Endothelial cell of umbilical vein (primary cell): ENCODE data around the gene BID. TPM values are rescaled to one million over a fixed set of nuclear protein-coding genes. Genes with fewer than 3 reads are reported as not detected.
"Not testable (repeated sequence)": the region's sequence is repeated elsewhere in the genome, so short reads cannot be mapped to it uniquely, and the experiment has no call there.

Experiments used
- BruUV-seq: library from RNA; stranded (reverse); fragments of 400-500 nt; replicated peaks from 2 replicates; lab custom pipeline; 2021; lab: Mats Ljungman, UMichigan
- CTCF ChIA-PET: fragments of 300-600, 350-600 bp; sonication (Branson Sonifier 250); formaldehyde crosslinking; loops from one replicate; lab custom pipeline; 2021; ENCODE audit warnings: antibody characterized with exemption, inconsistent platforms; lab: Charles Lee
- POLR2A ChIA-PET: fragments of 300-600, 350-600 bp; sonication (Branson Sonifier 250); formaldehyde crosslinking; loops from one replicate; lab custom pipeline; 2021; ENCODE audit warnings: antibody characterized with exemption, inconsistent platforms; lab: Charles Lee
- DNase-seq: peaks from one replicate; pipeline ENCODE4 v3.0.0-alpha.2; 2011; ENCODE audit warnings: low read depth, low spot score
- FAIRE-seq: peaks from 2 replicates; lab custom pipeline; 2011; peaks lifted over from hg19 to GRCh38; lab: Jason Lieb, UNC
- H2AFZ ChIP-seq: 2 replicates; pipeline ENCODE4 v1.6.0; 2012; ENCODE audit warnings: low read depth, low read length, control low read depth, inconsistent platforms
- H3K27ac ChIP-seq: 2 replicates; pipeline ENCODE4 v1.5.1; 2011; ENCODE audit warnings: low read depth, mild to moderate bottlenecking, control low read depth, low read length, moderate library complexity; ENCODE audit not compliant: insufficient read depth
- H3K27me3 ChIP-seq, 2 experiments: 2 replicates each; pipeline versions ENCODE4 v1.6.0 to v1.6.1; 2011; ENCODE audit warnings: low read length in 2 of 2, mixed read lengths in 1 of 2; ENCODE audit not compliant: control insufficient read depth in 2 of 2, insufficient read depth in 2 of 2
- H3K36me3 ChIP-seq, 2 experiments: 2 replicates in 1 of 2; 3 replicates in 1 of 2; pipeline ENCODE4 v1.5.1; 2011; ENCODE audit warnings: low read length in 2 of 2, mild to moderate bottlenecking in 1 of 2, moderate library complexity in 1 of 2; ENCODE audit not compliant: control insufficient read depth in 2 of 2, insufficient read depth in 2 of 2; ENCODE audit errors: extremely low read depth in 1 of 2
- H3K4me1 ChIP-seq: 3 replicates; pipeline ENCODE4 v1.5.1; 2011; ENCODE audit warnings: mild to moderate bottlenecking, low read length; ENCODE audit not compliant: control insufficient read depth, insufficient read depth; ENCODE audit errors: extremely low read depth
- H3K4me2 ChIP-seq: 2 replicates; pipeline ENCODE4 v1.6.1; 2011; ENCODE audit warnings: low read length, control low read depth, mixed read lengths; ENCODE audit not compliant: insufficient read depth
- H3K4me3 ChIP-seq, 3 experiments: fragments of 200-600 bp in 1 of 3; sonication (generic), shearing (Covaris generic) in 1 of 3; replicated peaks in 1 of 3; 2 replicates each; pipeline ENCODE4 v1.5.1; 2011 to 2016; ENCODE audit warnings: control low read depth in 3 of 3, low read length in 3 of 3, mild to moderate bottlenecking in 2 of 3, inconsistent platforms in 1 of 3, low read depth in 1 of 3, moderate library complexity in 1 of 3; ENCODE audit not compliant: insufficient read depth in 1 of 3
- H3K79me2 ChIP-seq: 2 replicates; pipeline ENCODE4 v1.6.0; 2012; ENCODE audit warnings: low read length, inconsistent platforms; ENCODE audit not compliant: control insufficient read depth, insufficient read depth
- H3K9ac ChIP-seq: replicated peaks from 2 replicates; pipeline ENCODE3; 2011; ENCODE audit warnings: low read length, control low read depth; ENCODE audit not compliant: insufficient read depth; ENCODE audit errors: extremely low read depth
- H3K9me1 ChIP-seq: replicated peaks from 3 replicates; pipeline ENCODE4 v1.6.0; 2011; ENCODE audit warnings: mild to moderate bottlenecking, low read length; ENCODE audit not compliant: control insufficient read depth, insufficient read depth; ENCODE audit errors: extremely low read depth
- H3K9me3 ChIP-seq: replicated peaks from 2 replicates; pipeline ENCODE4 v1.5.1; 2012; ENCODE audit warnings: low read length, inconsistent platforms; ENCODE audit not compliant: control insufficient read depth, insufficient read depth
- H4K20me1 ChIP-seq: replicated peaks from 2 replicates; pipeline ENCODE3; 2011; ENCODE audit warnings: mild to moderate bottlenecking, low read length; ENCODE audit not compliant: control insufficient read depth, insufficient read depth; ENCODE audit errors: extremely low read depth
- MAX ChIP-seq: IDR thresholded peaks from 2 replicates; pipeline ENCODE4 v1.6.1; 2011; ENCODE audit not compliant: insufficient read depth, insufficient read length
- MYC ChIP-seq: IDR thresholded peaks from one replicate; pipeline ENCODE4 v1.6.1; 2011; ENCODE audit warnings: mild to moderate bottlenecking, low read depth, low read length
- dilution Hi-C: fragments of 300-500 bp; cut with MboI; formaldehyde crosslinking; loops from one replicate; pipeline ENCODE4 v1.15.0; 2019; ENCODE audit warnings: low sequenced_read_pairs; ENCODE audit not compliant: extremely low pct_ligation_motif_present
- intact Hi-C: fragments of 100-400 bp; cut with micrococcal nuclease; formaldehyde crosslinking; loops from one replicate; pipeline ENCODE4 v1.10.0; 2022
- polyA plus RNA-seq, 4 experiments: library from polyadenylated mRNA; depleted of rRNA in 3 of 4; stranded (reverse) in 3 of 4; unstranded in 1 of 4; fragments of >200 nt; gene quantifications; 2 replicates each; pipeline versions ENCODE4 v1.2.1 to v1.2.3, GENCODE V29; 2011 to 2012; ENCODE audit warnings: missing spikeins in 1 of 4
- total RNA-seq: library from RNA; stranded (reverse); gene quantifications from 2 replicates; pipeline ENCODE4 v1.2.3, GENCODE V29; 2021

The BID gene
- total and polyA plus RNA-seq, 2 donors (not counting 3 experiments of a cell fraction or from before 2014, with no cell fraction given): 39.0 to 119 TPM

DNA sequence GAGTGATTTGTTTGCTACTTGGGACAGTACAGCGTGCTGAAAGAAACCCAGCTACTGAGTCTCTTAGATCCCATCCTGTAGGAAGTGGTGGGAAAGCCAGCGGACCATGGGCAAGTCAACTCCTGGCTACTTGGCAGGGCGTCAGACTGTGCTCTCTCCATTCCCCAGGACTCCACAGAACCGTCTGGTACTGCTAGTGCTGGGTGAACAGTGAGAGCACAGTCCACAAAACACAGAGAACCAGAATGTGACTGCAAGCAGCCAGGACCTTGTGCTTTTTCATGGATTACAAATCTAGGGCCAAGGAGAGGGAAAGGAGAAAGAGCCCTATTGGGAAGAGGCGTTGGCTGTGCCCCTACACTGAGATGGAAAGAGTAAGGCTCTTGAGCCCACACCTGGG is 10.2 kb downstream of the BID start:
- FAIRE-seq (peak; percentile 12), DNase-seq (no peak)
- POLR2A ChIA-PET: no interaction called here
- H3K9ac ChIP-seq: no peak overlapping the region
- no peaks in the 10 kb centered on the region for H3K36me3 ChIP-seq
- H2AFZ ChIP-seq: no peak overlapping the region
- BruUV-seq: no TSS peak
- H3K4me2 ChIP-seq: no peak overlapping the region
- H3K27me3 ChIP-seq: no peaks in the 10 kb centered on the region
- CTCF ChIA-PET: no interaction called here
- H3K79me2 ChIP-seq: peaks cover 36% of the 10 kb centered on the region
- no peaks in the 10 kb centered on the region for H4K20me1 ChIP-seq
- intact Hi-C loops: no loop called here
- H3K4me1 ChIP-seq: no peaks in the 10 kb centered on the region
- dilution Hi-C loops: no loop called here
- no peaks in the 10 kb centered on the region for H3K9me3 ChIP-seq
- H3K27ac ChIP-seq: no peak overlapping the region
- no peak for TF ChIP-seq MAX
- TF ChIP-seq MYC: no peak
- H3K9me1 ChIP-seq: no peaks in the 10 kb centered on the region
- H3K4me3 ChIP-seq: no peak overlapping the region

- H3K4me1 ChIP-seq, H3K4me3 ChIP-seq, H3K27me3 ChIP-seq, H3K9me1 ChIP-seq, DNase-seq, intact Hi-C loops, H3K36me3 ChIP-seq, POLR2A ChIA-PET, dilution Hi-C loops, H4K20me1 ChIP-seq, H3K9me3 ChIP-seq, H3K9ac ChIP-seq, H3K27ac ChIP-seq, FAIRE-seq, CTCF ChIA-PET, H3K4me2 ChIP-seq, H2AFZ ChIP-seq, BruUV-seq: not testable (repeated sequence)
- H3K79me2 ChIP-seq: peaks cover 38% of the 10 kb centered on the region
Measured at GRCh38 chr22:17763442-17763841, 10.8 kb downstream of the BID start.
